Measurements from ENCODE around the gene KLHDC1.

Gene KLHDC1

DNA sequence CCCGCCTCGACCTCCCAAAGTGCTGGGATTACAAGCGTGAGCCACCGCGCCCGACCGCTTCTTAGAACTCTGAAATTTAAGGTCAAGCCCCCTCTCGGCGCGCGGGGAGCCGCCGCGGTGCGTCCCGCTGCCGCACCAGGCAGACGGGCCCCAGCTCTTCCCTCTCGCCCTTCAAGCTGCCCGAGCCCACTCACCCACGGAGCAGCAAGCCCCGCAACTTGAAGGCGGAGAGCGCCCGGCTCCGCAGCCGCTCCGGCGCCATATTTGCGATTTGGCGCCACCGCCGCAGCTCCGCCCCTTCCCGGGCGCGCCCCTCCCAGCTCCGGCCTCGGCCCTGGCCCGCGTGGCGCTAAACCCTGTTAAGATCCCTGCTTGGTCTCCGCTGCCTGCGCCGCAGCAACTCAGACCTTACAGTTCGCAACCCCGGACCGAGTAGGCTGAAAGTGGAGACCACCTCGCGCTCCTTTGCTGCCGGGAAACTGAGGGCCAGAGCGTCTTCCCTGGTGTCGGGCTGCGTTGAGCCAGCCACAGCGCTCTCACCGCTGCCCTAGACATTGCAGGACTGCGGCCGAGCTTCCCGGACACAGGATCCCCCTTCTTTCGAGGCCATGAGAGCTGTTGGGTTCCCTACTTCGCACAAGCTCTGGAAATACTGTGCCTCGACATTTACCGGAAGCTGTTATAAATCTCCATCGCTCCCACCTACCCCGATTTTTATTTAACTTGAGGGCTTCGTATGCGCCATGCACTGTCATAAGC is 4.8 kb upstream of the KLHDC1 start, which contains the start of gene POLE2 (continued):
- TF ChIP-seq, protein P1, sequence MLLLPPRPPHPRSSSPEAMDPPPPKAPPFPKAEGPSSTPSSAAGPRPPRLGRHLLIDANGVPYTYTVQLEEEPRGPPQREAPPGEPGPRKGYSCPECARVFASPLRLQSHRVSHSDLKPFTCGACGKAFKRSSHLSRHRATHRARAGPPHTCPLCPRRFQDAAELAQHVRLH (tag by site-specific recombination; IDR thresholded peaks at IDR 0.05): 0 out of 2 replicates have a peak, but pooled peaks have one; percentile 3
- TF ChIP-seq, protein P2, sequence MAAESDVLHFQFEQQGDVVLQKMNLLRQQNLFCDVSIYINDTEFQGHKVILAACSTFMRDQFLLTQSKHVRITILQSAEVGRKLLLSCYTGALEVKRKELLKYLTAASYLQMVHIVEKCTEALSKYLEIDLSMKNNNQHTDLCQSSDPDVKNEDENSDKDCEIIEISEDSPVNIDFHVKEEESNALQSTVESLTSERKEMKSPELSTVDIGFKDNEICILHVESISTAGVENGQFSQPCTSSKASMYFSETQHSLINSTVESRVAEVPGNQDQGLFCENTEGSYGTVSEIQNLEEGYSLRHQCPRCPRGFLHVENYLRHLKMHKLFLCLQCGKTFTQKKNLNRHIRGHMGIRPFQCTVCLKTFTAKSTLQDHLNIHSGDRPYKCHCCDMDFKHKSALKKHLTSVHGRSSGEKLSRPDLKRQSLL (tag by site-specific recombination; IDR thresholded peaks at IDR 0.05): peak; percentile 75
- TF ChIP-seq, protein P3, sequence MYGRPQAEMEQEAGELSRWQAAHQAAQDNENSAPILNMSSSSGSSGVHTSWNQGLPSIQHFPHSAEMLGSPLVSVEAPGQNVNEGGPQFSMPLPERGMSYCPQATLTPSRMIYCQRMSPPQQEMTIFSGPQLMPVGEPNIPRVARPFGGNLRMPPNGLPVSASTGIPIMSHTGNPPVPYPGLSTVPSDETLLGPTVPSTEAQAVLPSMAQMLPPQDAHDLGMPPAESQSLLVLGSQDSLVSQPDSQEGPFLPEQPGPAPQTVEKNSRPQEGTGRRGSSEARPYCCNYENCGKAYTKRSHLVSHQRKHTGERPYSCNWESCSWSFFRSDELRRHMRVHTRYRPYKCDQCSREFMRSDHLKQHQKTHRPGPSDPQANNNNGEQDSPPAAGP (tag by site-specific recombination; IDR thresholded peaks at IDR 0.05): 0 out of 2 replicates have a peak, but pooled peaks have one; percentile 10
- TF ChIP-seq ZNF24 (tag by site-specific recombination; IDR thresholded peaks at IDR 0.05) (no peak; the same call in 1 of the 2 replicates), ZNF76 (tag by site-specific recombination; IDR thresholded peaks at IDR 0.05; ENCODE audit: borderline replicate concordance, low read depth) (peak; percentile 55; the same call in 1 of the 2 replicates), ZNF239 (tag by site-specific recombination; IDR thresholded peaks at IDR 0.05) (0 out of 2 replicates have a peak, but pooled peaks have one; percentile 50), SETDB1 (IDR thresholded peaks at IDR 0.05; ENCODE audit: insufficient read length, low read length) (peak; percentile 18), ZNF274 (IDR thresholded peaks at IDR 0.05; ENCODE audit: low read length) (no peak), ZNF274 (tag by site-specific recombination; IDR thresholded peaks at IDR 0.05; ENCODE audit: borderline replicate concordance) (no peak), ZNF341 (tag by site-specific recombination; IDR thresholded peaks at IDR 0.05; ENCODE audit: low read depth) (0 out of 2 replicates have a peak, but pooled peaks have one; percentile 34), SCRT1 (tag by site-specific recombination; IDR thresholded peaks at IDR 0.05; ENCODE audit: borderline replicate concordance) (no peak), YY2 (tag by site-specific recombination; IDR thresholded peaks at IDR 0.05) (peak; percentile 47; the same call in 1 of the 2 replicates), ZNF391 (tag by site-specific recombination; IDR thresholded peaks at IDR 0.05; ENCODE audit: borderline replicate concordance, low read depth) (peak; percentile 54; the same call in 1 of the 2 replicates), ZNF610 (tag by site-specific recombination; IDR thresholded peaks at IDR 0.05; ENCODE audit: borderline replicate concordance) (peak; percentile 82; the same call in 1 of the 2 replicates)
- TF ChIP-seq, protein P4, sequence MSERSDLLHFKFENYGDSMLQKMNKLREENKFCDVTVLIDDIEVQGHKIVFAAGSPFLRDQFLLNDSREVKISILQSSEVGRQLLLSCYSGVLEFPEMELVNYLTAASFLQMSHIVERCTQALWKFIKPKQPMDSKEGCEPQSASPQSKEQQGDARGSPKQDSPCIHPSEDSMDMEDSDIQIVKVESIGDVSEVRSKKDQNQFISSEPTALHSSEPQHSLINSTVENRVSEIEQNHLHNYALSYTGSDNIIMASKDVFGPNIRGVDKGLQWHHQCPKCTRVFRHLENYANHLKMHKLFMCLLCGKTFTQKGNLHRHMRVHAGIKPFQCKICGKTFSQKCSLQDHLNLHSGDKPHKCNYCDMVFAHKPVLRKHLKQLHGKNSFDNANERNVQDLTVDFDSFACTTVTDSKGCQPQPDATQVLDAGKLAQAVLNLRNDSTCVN (tag by site-specific recombination; optimal IDR thresholded peaks at IDR 0.05): peak; percentile 70

DNA sequence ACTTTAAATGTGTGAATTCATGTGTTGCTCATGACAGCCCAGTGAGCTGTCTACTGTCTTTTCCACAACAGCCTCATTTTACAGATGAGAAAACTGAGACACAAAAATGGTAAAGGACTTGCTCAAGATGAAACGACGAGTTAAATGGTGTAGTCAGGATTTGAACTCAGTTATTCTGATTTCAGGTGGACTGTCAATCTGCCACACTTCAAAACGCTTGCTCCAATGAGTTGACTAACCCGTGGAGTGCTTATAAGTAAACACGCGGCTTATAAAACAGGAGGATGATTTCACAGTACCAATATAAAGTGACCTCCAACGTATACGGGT is 4.3 kb upstream of the KLHDC1 start:
- Histone ChIP-seq H3K4me3 (ENCODE audit: low read depth, low read length) (no peak overlapping the region), H3K27ac (ENCODE audit: extremely low read depth, low read depth, low read length) (peak overlapping the region; percentile 84; the same call in 1 of the 2 replicates)

DNA sequence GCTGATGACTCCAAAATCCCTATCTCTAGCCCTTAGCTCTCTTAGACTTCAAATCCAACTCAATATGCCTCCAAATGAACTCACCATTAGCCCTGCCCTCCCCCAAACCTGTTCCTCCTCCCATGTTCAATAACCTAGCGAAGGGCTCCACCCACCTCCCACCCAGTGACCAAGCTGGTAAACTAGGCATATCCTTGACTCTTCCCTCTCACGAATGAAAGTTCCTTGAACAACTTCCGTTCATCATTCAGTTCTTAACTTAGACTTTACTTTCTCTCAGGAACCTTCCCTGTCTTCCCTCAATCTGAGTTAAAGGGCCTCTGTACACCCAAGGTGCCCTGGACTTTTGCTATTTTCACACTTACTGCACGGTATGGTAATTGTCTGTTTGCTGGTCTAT is 1.9 kb upstream of the KLHDC1 start:
- Histone ChIP-seq H3K9me3 (ENCODE audit: control insufficient read depth, insufficient read depth, low read depth, low read length) (no peaks in the 10 kb centered on the region), H3K36me3 (ENCODE audit: control insufficient read depth in 2 of 2, insufficient read depth in 1 of 2, low read length in 2 of 2) (no peaks in the 10 kb centered on the region), H3K4me3 (ENCODE audit: low read depth, low read length) (no peak overlapping the region), H3K27ac (ENCODE audit: extremely low read depth, low read depth, low read length) (no peak overlapping the region), H3K4me1 (ENCODE audit: control insufficient read depth, insufficient read depth, low read length) (no peaks in the 10 kb centered on the region; the same call in 1 of the 2 replicates)
- ChIA-PET POLR2A (interaction anchor here (1.4 kb wide), 1 partner anchor 57 kb away, joined by 5 read pairs; no protein-coding TSS in a partner anchor), CTCF (no interaction called here)
- TF ChIP-seq, protein P5, sequence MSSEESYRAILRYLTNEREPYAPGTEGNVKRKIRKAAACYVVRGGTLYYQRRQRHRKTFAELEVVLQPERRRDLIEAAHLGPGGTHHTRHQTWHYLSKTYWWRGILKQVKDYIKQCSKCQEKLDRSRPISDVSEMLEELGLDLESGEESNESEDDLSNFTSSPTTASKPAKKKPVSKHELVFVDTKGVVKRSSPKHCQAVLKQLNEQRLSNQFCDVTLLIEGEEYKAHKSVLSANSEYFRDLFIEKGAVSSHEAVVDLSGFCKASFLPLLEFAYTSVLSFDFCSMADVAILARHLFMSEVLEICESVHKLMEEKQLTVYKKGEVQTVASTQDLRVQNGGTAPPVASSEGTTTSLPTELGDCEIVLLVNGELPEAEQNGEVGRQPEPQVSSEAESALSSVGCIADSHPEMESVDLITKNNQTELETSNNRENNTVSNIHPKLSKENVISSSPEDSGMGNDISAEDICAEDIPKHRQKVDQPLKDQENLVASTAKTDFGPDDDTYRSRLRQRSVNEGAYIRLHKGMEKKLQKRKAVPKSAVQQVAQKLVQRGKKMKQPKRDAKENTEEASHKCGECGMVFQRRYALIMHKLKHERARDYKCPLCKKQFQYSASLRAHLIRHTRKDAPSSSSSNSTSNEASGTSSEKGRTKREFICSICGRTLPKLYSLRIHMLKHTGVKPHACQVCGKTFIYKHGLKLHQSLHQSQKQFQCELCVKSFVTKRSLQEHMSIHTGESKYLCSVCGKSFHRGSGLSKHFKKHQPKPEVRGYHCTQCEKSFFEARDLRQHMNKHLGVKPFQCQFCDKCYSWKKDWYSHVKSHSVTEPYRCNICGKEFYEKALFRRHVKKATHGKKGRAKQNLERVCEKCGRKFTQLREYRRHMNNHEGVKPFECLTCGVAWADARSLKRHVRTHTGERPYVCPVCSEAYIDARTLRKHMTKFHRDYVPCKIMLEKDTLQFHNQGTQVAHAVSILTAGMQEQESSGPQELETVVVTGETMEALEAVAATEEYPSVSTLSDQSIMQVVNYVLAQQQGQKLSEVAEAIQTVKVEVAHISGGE (tag by site-specific recombination; conservative IDR thresholded peaks at IDR 0.05; ENCODE audit: low read depth): no peak
- TF ChIP-seq ZFHX2 (tag by site-specific recombination; conservative IDR thresholded peaks at IDR 0.05) (0 out of 2 replicates have a peak, but pooled peaks have one; percentile 27), GLIS2 (tag by site-specific recombination; IDR thresholded peaks at IDR 0.05) (no peak)
- TF ChIP-seq, protein P6, sequence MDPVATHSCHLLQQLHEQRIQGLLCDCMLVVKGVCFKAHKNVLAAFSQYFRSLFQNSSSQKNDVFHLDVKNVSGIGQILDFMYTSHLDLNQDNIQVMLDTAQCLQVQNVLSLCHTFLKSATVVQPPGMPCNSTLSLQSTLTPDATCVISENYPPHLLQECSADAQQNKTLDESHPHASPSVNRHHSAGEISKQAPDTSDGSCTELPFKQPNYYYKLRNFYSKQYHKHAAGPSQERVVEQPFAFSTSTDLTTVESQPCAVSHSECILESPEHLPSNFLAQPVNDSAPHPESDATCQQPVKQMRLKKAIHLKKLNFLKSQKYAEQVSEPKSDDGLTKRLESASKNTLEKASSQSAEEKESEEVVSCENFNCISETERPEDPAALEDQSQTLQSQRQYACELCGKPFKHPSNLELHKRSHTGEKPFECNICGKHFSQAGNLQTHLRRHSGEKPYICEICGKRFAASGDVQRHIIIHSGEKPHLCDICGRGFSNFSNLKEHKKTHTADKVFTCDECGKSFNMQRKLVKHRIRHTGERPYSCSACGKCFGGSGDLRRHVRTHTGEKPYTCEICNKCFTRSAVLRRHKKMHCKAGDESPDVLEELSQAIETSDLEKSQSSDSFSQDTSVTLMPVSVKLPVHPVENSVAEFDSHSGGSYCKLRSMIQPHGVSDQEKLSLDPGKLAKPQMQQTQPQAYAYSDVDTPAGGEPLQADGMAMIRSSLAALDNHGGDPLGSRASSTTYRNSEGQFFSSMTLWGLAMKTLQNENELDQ (tag by site-specific recombination; IDR thresholded peaks at IDR 0.05; ENCODE audit: low read depth): no peak

More for the DNA sequence above, 4.3 kb upstream of the KLHDC1 start:
- ChIA-PET CTCF (no interaction called here), POLR2A (interaction anchor here (1.4 to 2.3 kb wide), 2 partner anchors 79 to 174 kb away, joined by 5 to 19 read pairs; partner anchors contain the start of gene KLHDC2)
- H3K4me1 ChIP-seq (ENCODE audit: control insufficient read depth, insufficient read depth, low read length): no peaks in the 10 kb centered on the region; the same call in 1 of the 2 replicates
- no peaks in the 10 kb centered on the region for H3K9me3 ChIP-seq (ENCODE audit: control insufficient read depth, insufficient read depth, low read depth, low read length)
- H3K36me3 ChIP-seq (ENCODE audit: control insufficient read depth in 2 of 2, insufficient read depth in 1 of 2, low read length in 2 of 2): peaks cover 0 to 3% of the 10 kb centered on the region in 2 experiments; a peak in 2 of 3 replicates
- no peak for TF ChIP-seq ZFP69B (tag by site-specific recombination; IDR thresholded peaks at IDR 0.05)
- no peak for TF ChIP-seq ZNF530 (tag by site-specific recombination; IDR thresholded peaks at IDR 0.05; ENCODE audit: low read depth)
- TF ChIP-seq BCL11A (tag by site-specific recombination; IDR thresholded peaks at IDR 0.05; ENCODE audit: low read depth): no peak
- TF ChIP-seq ZNF660 (tag by site-specific recombination; IDR thresholded peaks at IDR 0.05): no peak
- no peak for TF ChIP-seq REPIN1 (tag by site-specific recombination; IDR thresholded peaks at IDR 0.05; ENCODE audit: low read depth)
- TF ChIP-seq ZNF146 (tag by site-specific recombination; IDR thresholded peaks at IDR 0.05): no peak
- TF ChIP-seq ZNF664 (tag by site-specific recombination; IDR thresholded peaks at IDR 0.05): no peak
- TF ChIP-seq ZBTB1 (tag by site-specific recombination; IDR thresholded peaks at IDR 0.05): no peak
- no peak for TF ChIP-seq ZNF600 (tag by site-specific recombination; IDR thresholded peaks at IDR 0.05)

Data from HEK293 (cell line).